T-cell (primary cell): ENCODE measurements around the gene EIF4G3. TPM values are rescaled to one million over a fixed set of nuclear protein-coding genes. Genes with fewer than 3 reads are reported as not detected.
"Not testable (repeated sequence)": the region's sequence is repeated elsewhere in the genome, so short reads cannot be mapped to it uniquely, and the experiment has no call there.

Experiments
- ATAC-seq, 4 experiments: fragments of 200-7000 bp in 3 of 4; fragments of 150-1000 bp in 1 of 4; cut with Tn5 transposase; replicated peaks in 1 of 4; 1 replicate in 3 of 4; 2 replicates in 1 of 4; pipeline ENCODE4 v1.10.0; 2021; ENCODE audit warnings: moderate library complexity in 3 of 4, mild to moderate bottlenecking in 2 of 4, moderate number of reproducible peaks in 1 of 4
- CTCF ChIA-PET, 2 donors: fragments of 300-600 bp; sonication (Branson Sonifier 250); formaldehyde crosslinking; loops; one replicate each; lab custom pipeline; 2022; ENCODE audit warnings: antibody characterized with exemption in 2 of 2; lab: Charles Lee
- POLR2A ChIA-PET, 2 donors: fragments of 300-600 bp; sonication (Branson Sonifier 250); formaldehyde crosslinking; loops; one replicate each; lab custom pipeline; 2022; ENCODE audit warnings: antibody characterized with exemption in 2 of 2; lab: Charles Lee
- DNase-seq, 35 experiments: peaks; one replicate each; pipeline versions ENCODE4 v3.0.0 to v3.0.0-alpha.2; 2013 to 2023
- H3K27ac ChIP-seq: one replicate; pipeline ENCODE4 v1.5.1; 2013; ENCODE audit warnings: low read length
- H3K27me3 ChIP-seq, 2 experiments: replicated peaks in 1 of 2; 1 replicate in 1 of 2; 2 replicates in 1 of 2; pipeline versions ENCODE4 v1.6.1 to v1.7.0; 2013; ENCODE audit warnings: low read length in 1 of 2, mixed read lengths in 1 of 2; ENCODE audit not compliant: control insufficient read depth in 2 of 2, insufficient read depth in 2 of 2; ENCODE audit errors: extremely low read depth in 1 of 2
- H3K36me3 ChIP-seq, 2 donors: 1 replicate in 1 of 2; 2 replicates in 1 of 2; pipeline versions ENCODE4 v1.6.1 to v1.7.0; 2013; ENCODE audit warnings: low read length in 1 of 2; ENCODE audit not compliant: control insufficient read depth in 2 of 2, insufficient read depth in 1 of 2; ENCODE audit errors: extremely low read depth in 1 of 2
- H3K4me1 ChIP-seq, 2 experiments: 1 replicate in 1 of 2; 2 replicates in 1 of 2; pipeline versions ENCODE4 v1.6.1 to v1.7.0; 2013; ENCODE audit warnings: low read length in 2 of 2, mixed read lengths in 1 of 2; ENCODE audit not compliant: insufficient read depth in 2 of 2, control insufficient read depth in 1 of 2; ENCODE audit errors: extremely low read depth in 1 of 2
- H3K4me3 ChIP-seq, 2 donors: 1 replicate in 1 of 2; 2 replicates in 1 of 2; pipeline versions ENCODE4 v1.5.1 to v1.7.0; 2013; ENCODE audit warnings: mild to moderate bottlenecking in 2 of 2, low read length in 1 of 2, moderate library complexity in 1 of 2; ENCODE audit not compliant: control insufficient read depth in 1 of 2; ENCODE audit errors: extremely low read depth in 1 of 2
- H3K9me3 ChIP-seq: 2 replicates; pipeline ENCODE4 v1.7.0; 2013
- H3K27ac Mint-ChIP-seq, 2 donors: one replicate each; pipeline ENCODE4 v1.8.0; 2020 to 2021; ENCODE audit warnings: mild to moderate bottlenecking in 2 of 2, mixed read lengths in 2 of 2
- H3K27me3 Mint-ChIP-seq, 2 donors: one replicate each; pipeline ENCODE4 v1.8.0; 2021 to 2022; ENCODE audit warnings: mixed read lengths in 2 of 2
- H3K36me3 Mint-ChIP-seq: one replicate; pipeline ENCODE4 v1.8.0; 2021; ENCODE audit warnings: mixed read lengths
- H3K4me1 Mint-ChIP-seq, 3 donors: one replicate each; pipeline ENCODE4 v1.8.0; 2020 to 2022; ENCODE audit warnings: mixed read lengths in 3 of 3, mild to moderate bottlenecking in 1 of 3
- H3K4me3 Mint-ChIP-seq, 3 donors: one replicate each; pipeline ENCODE4 v1.8.0; 2020 to 2022; ENCODE audit warnings: mild to moderate bottlenecking in 3 of 3, mixed read lengths in 3 of 3, moderate library complexity in 3 of 3
- H3K9me3 Mint-ChIP-seq, 3 donors: one replicate each; pipeline ENCODE4 v1.8.0; 2020 to 2022; ENCODE audit warnings: mixed read lengths in 3 of 3
- WGBS: methylation state at CpG from one replicate; pipeline ENCODE4 v1.1.5; 2013; ENCODE audit warnings: missing lambda C conversion rate; ENCODE audit not compliant: insufficient coverage; 5-methylcytosine and 5-hydroxymethylcytosine counted together
- total RNA-seq, 35 experiments: library from RNA in 6 of 35; stranded (reverse) in 6 of 35; fragments of 120-200 nt in 1 of 35; gene quantifications; one replicate each; pipeline versions ENCODE4 v1.2.1 to v1.2.4 and lab custom pipeline; 2013 to 2026

EIF4G3 gene
- total RNA-seq, 5 donors from 2014 or later (not counting 1 experiment from before 2014, with no cell fraction given): 16.8 to 34.1 (median 20.8) TPM

DNA sequence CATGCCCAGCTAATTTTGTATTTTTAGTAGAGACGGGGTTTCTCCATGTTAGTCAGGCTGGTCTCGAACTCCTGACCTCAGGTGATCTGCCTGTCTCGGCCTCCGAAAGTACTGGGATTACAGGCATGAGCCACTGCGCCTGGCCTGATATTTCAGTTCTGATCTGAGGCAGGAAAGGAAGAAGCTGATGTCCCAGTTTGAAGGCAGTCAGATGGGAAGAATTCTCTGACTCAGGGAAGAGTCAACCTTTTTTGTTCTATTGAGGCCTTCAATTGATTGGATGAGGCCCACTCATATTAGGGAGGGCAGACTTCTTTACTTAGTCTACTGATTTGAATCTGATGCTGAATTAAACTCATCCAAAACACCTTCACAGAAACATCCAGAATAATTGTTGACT, 24.5 kb upstream of the EIF4G3 start:
- H3K4me3 Mint-ChIP-seq, H3K27me3 Mint-ChIP-seq, H3K9me3 Mint-ChIP-seq, ATAC-seq, H3K4me3 ChIP-seq, H3K36me3 Mint-ChIP-seq, H3K36me3 ChIP-seq, DNase-seq, H3K4me1 ChIP-seq, H3K4me1 Mint-ChIP-seq, H3K27ac Mint-ChIP-seq, POLR2A ChIA-PET, H3K9me3 ChIP-seq, H3K27ac ChIP-seq, CTCF ChIA-PET, H3K27me3 ChIP-seq: not testable (repeated sequence)
- 77% methylated on average over 4 of the region's 5 CpGs for WGBS

DNA sequence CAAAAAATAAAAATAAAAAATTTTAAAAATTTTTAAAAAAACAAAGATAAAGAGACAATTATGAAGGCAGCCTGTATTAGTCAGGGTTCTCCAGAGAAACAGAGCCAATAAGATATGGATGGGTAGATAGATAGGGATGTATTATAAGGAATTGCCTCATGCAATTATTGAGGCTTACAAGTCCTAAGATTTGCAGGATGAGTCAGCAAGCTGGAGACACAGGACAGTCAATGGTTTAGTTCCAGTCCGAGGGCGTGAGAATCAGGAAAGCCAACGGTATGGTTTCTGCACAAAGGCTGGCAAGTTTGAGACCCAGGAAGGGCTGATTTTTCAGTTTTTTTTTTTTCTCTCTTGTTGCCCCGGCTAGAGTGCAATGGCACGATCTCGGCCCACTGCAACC, 24.1 kb upstream of the EIF4G3 start:
- no peaks in the 10 kb centered on the region for H3K36me3 ChIP-seq
- DNase-seq: no peak
- no peak overlapping the region for H3K4me3 Mint-ChIP-seq
- WGBS: 90% methylated on average over 3 of the region's 6 CpGs
- ATAC-seq: no peak
- H3K9me3 ChIP-seq: no peaks in the 10 kb centered on the region
- no peaks in the 10 kb centered on the region for H3K36me3 Mint-ChIP-seq
- no peak overlapping the region for H3K4me3 ChIP-seq
- no peak overlapping the region for H3K27ac Mint-ChIP-seq
- H3K4me1 ChIP-seq: no peaks in the 10 kb centered on the region
- ChIA-PET CTCF (interaction anchor here in 1 of 2 donors (0.7 kb wide), 1 partner anchor 33 kb away, joined by 4 read pairs; no protein-coding TSS in a partner anchor), POLR2A (interaction anchor here in 1 of 2 donors (0.5 kb wide), 1 partner anchor 682 kb away, joined by 3 read pairs; no protein-coding TSS in a partner anchor)
- H3K9me3 Mint-ChIP-seq: no peaks in the 10 kb centered on the region
- peaks cover 0 to 9% of the 10 kb centered on the region in 2 donors for H3K27me3 Mint-ChIP-seq
- H3K27ac ChIP-seq: no peak overlapping the region
- peaks cover 0 to 5% of the 10 kb centered on the region in 2 experiments for H3K27me3 ChIP-seq
- H3K4me1 Mint-ChIP-seq: no peaks in the 10 kb centered on the region

DNA sequence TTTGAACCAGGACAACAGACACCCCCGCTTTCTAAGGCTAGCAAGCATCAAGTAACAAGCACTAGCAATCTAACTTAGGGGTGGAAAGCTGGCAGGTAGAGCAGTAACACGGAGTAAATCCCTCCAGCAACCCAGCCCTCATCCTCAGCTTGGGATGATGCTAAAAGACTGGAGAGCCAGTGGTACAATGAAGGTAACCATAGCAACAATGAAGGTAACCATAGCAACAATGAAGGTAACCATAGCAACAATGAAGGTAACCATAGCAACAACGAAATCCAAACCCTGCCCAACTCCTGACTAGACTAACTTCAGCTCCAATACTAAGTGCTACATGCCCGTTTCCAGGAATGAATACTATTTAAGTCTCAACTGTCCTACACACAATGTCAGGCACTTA, 22.2 kb upstream of the EIF4G3 start:
- Mint-ChIP-seq H3K27me3 (peaks cover 0 to 13% of the 10 kb centered on the region in 2 donors), H3K4me3 (no peak overlapping the region), H3K4me1 (peaks cover 0 to 3% (median 2%) of the 10 kb centered on the region in 3 donors), H3K9me3 (no peaks in the 10 kb centered on the region), H3K36me3 (no peaks in the 10 kb centered on the region), H3K27ac (no peak overlapping the region)
- ATAC-seq (no peak), DNase-seq (no peak)
- CTCF ChIA-PET: interaction anchor here in 1 of 2 donors (0.6 kb wide), 1 partner anchor 33 kb away, joined by 3 read pairs; no protein-coding TSS in a partner anchor
- Histone ChIP-seq H3K9me3 (no peaks in the 10 kb centered on the region), H3K4me1 (peaks cover 0 to 5% of the 10 kb centered on the region in 2 experiments), H3K4me3 (no peak overlapping the region), H3K27ac (no peak overlapping the region), H3K36me3 (no peaks in the 10 kb centered on the region), H3K27me3 (peaks cover 0 to 10% of the 10 kb centered on the region in 2 experiments)
- POLR2A ChIA-PET: no interaction called here
- WGBS: 65% methylated on average over 2 of the region's 4 CpGs

DNA sequence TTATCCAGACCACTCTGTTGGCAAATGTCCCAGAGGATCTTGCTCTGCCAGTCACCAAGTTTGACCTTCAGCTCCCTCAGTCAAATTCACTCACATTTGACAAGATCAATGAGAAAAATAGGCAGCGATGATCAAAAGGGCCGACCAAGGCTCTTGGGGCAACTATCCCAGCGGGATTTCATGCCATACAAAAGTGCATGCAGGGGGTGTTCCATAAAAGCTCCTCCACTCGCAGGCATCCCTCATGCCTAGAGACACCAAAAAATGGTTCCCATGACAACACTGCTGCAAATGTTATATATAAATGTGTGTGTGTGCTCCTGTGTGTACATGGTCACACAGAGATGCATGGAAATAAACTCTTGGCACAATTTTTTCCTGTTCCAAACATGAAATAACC, 16.2 kb upstream of the EIF4G3 start:
- CTCF ChIA-PET: interaction anchor here in 1 of 2 donors (0.6 kb wide), 1 partner anchor 379 kb away, joined by 6 read pairs; no protein-coding TSS in a partner anchor
- no peak overlapping the region for H3K4me3 ChIP-seq
- no peak for DNase-seq

DNA sequence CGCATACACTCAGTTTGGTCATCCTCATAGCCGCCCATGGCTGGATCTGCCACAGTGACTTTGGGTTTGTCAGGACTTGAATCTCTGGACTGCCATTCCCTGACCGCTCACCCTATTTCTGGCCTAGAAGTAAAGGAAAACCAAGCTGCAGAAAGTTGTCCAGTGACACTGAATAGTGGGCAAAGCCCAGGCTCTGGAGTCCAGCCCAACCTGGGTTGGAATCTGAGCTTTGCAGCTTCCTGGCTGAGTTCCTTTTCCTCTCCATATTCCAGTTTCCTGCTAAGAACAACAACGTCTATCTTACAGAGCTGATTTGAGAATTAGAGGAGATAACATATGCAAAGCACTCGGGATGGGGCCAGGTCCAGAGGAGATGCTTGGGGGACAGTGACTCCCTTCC, 15.6 kb upstream of the EIF4G3 start:
- Mint-ChIP-seq H3K27me3 (peaks cover 3 to 12% of the 10 kb centered on the region in 2 donors), H3K27ac (no peak overlapping the region), H3K36me3 (no peaks in the 10 kb centered on the region), H3K4me3 (no peak overlapping the region), H3K9me3 (no peaks in the 10 kb centered on the region), H3K4me1 (peaks cover 0 to 7% (median 6%) of the 10 kb centered on the region in 3 donors)
- ChIA-PET POLR2A (no interaction called here), CTCF (interaction anchor here in 1 of 2 donors (0.6 kb wide), 2 partner anchors 21 to 379 kb away, joined by 5 to 6 read pairs; no protein-coding TSS in a partner anchor)
- 92% methylated on average over 4 of the region's 5 CpGs for WGBS
- ATAC-seq: no peak
- Histone ChIP-seq H3K9me3 (no peaks in the 10 kb centered on the region), H3K4me1 (peaks cover 0 to 15% of the 10 kb centered on the region in 2 experiments), H3K36me3 (no peaks in the 10 kb centered on the region), H3K27ac (no peak overlapping the region), H3K27me3 (peaks cover 0 to 14% of the 10 kb centered on the region in 2 experiments), H3K4me3 (no peak overlapping the region)
- no peak for DNase-seq

More for the DNA sequence above, 16.2 kb upstream of the EIF4G3 start:
- POLR2A ChIA-PET: no interaction called here
- H3K4me1 ChIP-seq: peaks cover 0 to 15% of the 10 kb centered on the region in 2 experiments
- H3K4me1 Mint-ChIP-seq: peaks cover 0 to 7% (median 6%) of the 10 kb centered on the region in 3 donors
- H3K27me3 Mint-ChIP-seq: peaks cover 3 to 12% of the 10 kb centered on the region in 2 donors
- H3K36me3 Mint-ChIP-seq: no peaks in the 10 kb centered on the region
- 100% methylated on average over 3 of the region's 4 CpGs for WGBS
- H3K9me3 Mint-ChIP-seq: no peaks in the 10 kb centered on the region
- no peak for ATAC-seq
- peaks cover 0 to 14% of the 10 kb centered on the region in 2 experiments for H3K27me3 ChIP-seq
- no peaks in the 10 kb centered on the region for H3K36me3 ChIP-seq
- no peak overlapping the region for H3K27ac ChIP-seq
- H3K27ac Mint-ChIP-seq: no peak overlapping the region
- H3K4me3 Mint-ChIP-seq: no peak overlapping the region
- no peaks in the 10 kb centered on the region for H3K9me3 ChIP-seq

DNA sequence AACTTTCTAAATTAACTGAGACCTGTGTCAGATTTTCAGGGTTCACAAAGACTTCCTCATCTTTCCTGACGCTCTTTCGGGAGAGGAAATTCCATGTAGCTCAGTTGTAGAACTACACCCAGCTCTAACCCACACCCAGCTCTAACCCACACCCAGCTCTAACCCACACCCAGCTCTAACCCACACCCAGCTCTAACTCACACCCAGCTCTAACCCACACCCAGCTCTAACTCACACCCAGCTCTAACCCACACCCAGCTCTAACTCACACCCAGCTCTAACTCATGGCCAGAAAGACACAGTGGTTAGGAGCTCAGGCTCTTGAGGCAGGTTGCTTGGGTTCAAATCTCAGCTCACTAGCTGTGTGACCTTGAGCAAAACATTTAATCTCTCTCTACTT, 14.1 kb upstream of the EIF4G3 start:
- H3K9me3 Mint-ChIP-seq, H3K36me3 ChIP-seq, H3K36me3 Mint-ChIP-seq, H3K27ac Mint-ChIP-seq, H3K27me3 Mint-ChIP-seq, H3K9me3 ChIP-seq, H3K4me1 Mint-ChIP-seq, H3K27ac ChIP-seq, H3K4me3 Mint-ChIP-seq, DNase-seq, H3K4me3 ChIP-seq, ATAC-seq, H3K27me3 ChIP-seq: not testable (repeated sequence)
- CTCF ChIA-PET: interaction anchor here in 1 of 2 donors (0.6 kb wide), 1 partner anchor 515 kb away, joined by 3 read pairs; no protein-coding TSS in a partner anchor
- WGBS: 65% methylated on average over 2 of the region's 2 CpGs
- POLR2A ChIA-PET: interaction anchor here in 1 of 2 donors (0.6 kb wide), 1 partner anchor 29 kb away, joined by 4 read pairs; no protein-coding TSS in a partner anchor
- peaks cover 0 to 15% of the 10 kb centered on the region in 2 experiments for H3K4me1 ChIP-seq
